CD8-positive, alpha-beta memory T cell (primary cell): ENCODE results near the gene NXPH3. TPM values are rescaled to one million over a fixed set of nuclear protein-coding genes. Genes with fewer than 3 reads are reported as not detected.

ENCODE experiments used
- CTCF ChIA-PET: fragments of 350-600 bp; sonication (Branson Sonifier 250); formaldehyde crosslinking; loops from one replicate; lab custom pipeline; 2021; ENCODE audit warnings: antibody characterized with exemption; lab: Charles Lee
- POLR2A ChIA-PET: fragments of 350-600 bp; sonication (Branson Sonifier 250); formaldehyde crosslinking; loops from one replicate; lab custom pipeline; 2021; ENCODE audit warnings: antibody characterized with exemption; lab: Charles Lee
- DNase-seq, 5 donors: peaks; one replicate each; pipeline versions ENCODE4 v3.0.0 to v3.0.0-alpha.2; 2020 to 2022; ENCODE audit warnings: mixed read lengths in 1 of 5
- H3K27ac ChIP-seq: one replicate; pipeline ENCODE4 v1.7.0; 2013; ENCODE audit warnings: low read depth, mild to moderate bottlenecking, low read length, moderate library complexity
- H3K27me3 ChIP-seq: 2 replicates; pipeline ENCODE4 v1.7.0; 2013; ENCODE audit warnings: low read length, mild to moderate bottlenecking; ENCODE audit not compliant: insufficient read depth, poor library complexity, severe bottlenecking
- H3K36me3 ChIP-seq: 2 replicates; pipeline ENCODE4 v1.7.0; 2013; ENCODE audit warnings: mild to moderate bottlenecking, low read length, moderate library complexity; ENCODE audit not compliant: insufficient read depth
- H3K4me1 ChIP-seq: 2 replicates; pipeline ENCODE4 v1.7.0; 2013; ENCODE audit warnings: mild to moderate bottlenecking, low read length, moderate library complexity; ENCODE audit not compliant: insufficient read depth
- H3K4me3 ChIP-seq: 2 replicates; pipeline ENCODE4 v1.7.0; 2013; ENCODE audit warnings: mild to moderate bottlenecking, low read length
- H3K9me3 ChIP-seq: 2 replicates; pipeline ENCODE4 v1.7.0; 2013; ENCODE audit warnings: mild to moderate bottlenecking, low read length
- H3K27ac Mint-ChIP-seq, 8 donors: one replicate each; pipeline ENCODE4 v1.8.0; 2020 to 2021; ENCODE audit warnings: mixed read lengths in 8 of 8, mild to moderate bottlenecking in 6 of 8, inconsistent platforms in 3 of 8, moderate library complexity in 3 of 8
- H3K27me3 Mint-ChIP-seq, 2 donors: one replicate each; pipeline ENCODE4 v1.8.0; 2020 to 2021; ENCODE audit warnings: mixed read lengths in 2 of 2, mild to moderate bottlenecking in 1 of 2, moderate library complexity in 1 of 2
- H3K36me3 Mint-ChIP-seq, 3 donors: one replicate each; pipeline ENCODE4 v1.8.0; 2020 to 2021; ENCODE audit warnings: mixed read lengths in 3 of 3, inconsistent platforms in 1 of 3, mild to moderate bottlenecking in 1 of 3
- H3K4me1 Mint-ChIP-seq, 3 donors: one replicate each; pipeline ENCODE4 v1.8.0; 2020 to 2021; ENCODE audit warnings: mixed read lengths in 3 of 3, inconsistent platforms in 1 of 3, mild to moderate bottlenecking in 1 of 3
- H3K4me3 Mint-ChIP-seq, 7 donors: one replicate each; pipeline ENCODE4 v1.8.0; 2020 to 2021; ENCODE audit warnings: mixed read lengths in 7 of 7, mild to moderate bottlenecking in 6 of 7, moderate library complexity in 4 of 7, inconsistent platforms in 2 of 7
- H3K9me3 Mint-ChIP-seq, 5 donors: one replicate each; pipeline ENCODE4 v1.8.0; 2020 to 2022; ENCODE audit warnings: mixed read lengths in 5 of 5, mild to moderate bottlenecking in 3 of 5, moderate library complexity in 2 of 5, inconsistent platforms in 1 of 5
- polyA plus RNA-seq: library from polyadenylated mRNA; unstranded; fragments of 300-500 nt; fragmentation: Illumina TruSeq; gene quantifications from one replicate; pipeline ENCODE4 v1.2.3, GENCODE V29; 2021
- total RNA-seq, 2 experiments: library from RNA; stranded (reverse); gene quantifications; one replicate each; pipeline ENCODE4 v1.2.3, GENCODE V29; 2021

The NXPH3 gene
- total and polyA plus RNA-seq, 3 experiments from 2014 or later = 0.31 to 0.44 TPM; not detected in 1

DNA sequence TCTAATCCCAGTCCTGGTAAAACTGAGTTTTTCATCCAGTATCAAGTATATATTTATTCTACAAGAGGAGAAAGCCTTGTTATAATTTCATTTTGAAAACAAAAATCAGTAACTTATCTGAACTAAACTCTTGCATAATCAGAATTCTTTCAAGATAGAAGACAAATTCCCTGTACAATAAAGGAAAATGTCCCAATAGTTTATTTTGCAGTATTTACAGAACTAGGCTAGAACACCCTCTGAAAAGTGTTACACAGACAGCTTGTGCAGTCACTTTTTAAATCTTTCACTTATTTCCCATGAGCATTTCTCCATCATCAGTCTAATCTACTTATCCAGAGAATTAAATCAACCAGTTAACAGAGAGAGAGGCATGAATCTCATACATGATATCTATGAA lies 53.8 kb downstream of the NXPH3 start:
- no peaks in the 10 kb centered on the region for H3K9me3 Mint-ChIP-seq
- peak overlapping the region in 3 of 8 donors; percentile 2 to 76 (median 14) for H3K27ac Mint-ChIP-seq
- H3K36me3 Mint-ChIP-seq = peaks cover 0 to 31% (median 2%) of the 10 kb centered on the region in 3 donors
- Histone ChIP-seq H3K9me3 (no peaks in the 10 kb centered on the region), H3K36me3 (peaks cover 9% of the 10 kb centered on the region), H3K4me1 (no peaks in the 10 kb centered on the region), H3K27ac (no peak overlapping the region), H3K27me3 (no peaks in the 10 kb centered on the region), H3K4me3 (no peak overlapping the region)
- ChIA-PET POLR2A (no interaction called here), CTCF (interaction anchor here (1.2 kb wide), 1 partner anchor 10 kb away, joined by 3 read pairs; no protein-coding TSS in a partner anchor)
- DNase-seq = no peak
- H3K4me3 Mint-ChIP-seq = no peak overlapping the region
- peaks cover 33 to 59% (median 57%) of the 10 kb centered on the region in 3 donors for H3K4me1 Mint-ChIP-seq
- no peaks in the 10 kb centered on the region for H3K27me3 Mint-ChIP-seq

DNA sequence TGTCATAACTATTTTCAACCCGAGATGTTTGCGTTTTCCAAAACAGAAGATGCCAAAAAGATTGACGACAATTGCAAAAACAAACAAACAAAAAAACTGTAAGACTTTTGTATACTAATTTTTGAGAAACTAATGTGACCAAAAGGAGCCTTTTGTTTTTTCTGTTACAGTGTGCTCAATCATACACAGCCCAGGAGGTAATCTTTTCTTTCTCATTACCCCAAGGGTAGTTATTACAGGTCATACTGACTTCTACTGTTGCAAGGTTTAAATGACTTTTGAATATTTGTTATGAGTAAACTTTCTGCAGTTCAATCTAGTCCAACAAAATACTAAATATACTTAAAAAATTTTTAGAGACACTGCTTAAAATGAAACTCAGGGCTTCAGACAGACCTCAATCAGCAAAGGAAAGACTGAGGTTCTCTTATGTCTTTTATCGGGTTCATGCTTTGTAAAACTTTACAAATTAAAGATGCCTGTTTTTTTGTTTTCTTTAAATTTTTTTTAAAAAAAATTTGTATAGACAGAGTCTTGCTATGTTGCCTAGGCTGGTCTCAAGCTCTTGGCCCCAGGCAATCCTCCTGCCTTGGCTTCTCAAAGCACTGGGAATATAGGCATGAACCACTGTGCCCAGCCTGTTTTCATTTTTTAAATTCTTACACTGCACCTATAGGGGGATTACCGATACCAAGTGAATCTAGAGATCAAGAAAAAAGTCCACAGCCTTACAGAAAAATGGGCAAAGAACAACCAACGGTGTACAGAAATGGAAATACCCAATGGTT lies 54.6 kb downstream of the NXPH3 start:
- Mint-ChIP-seq H3K27ac (peak overlapping the region in 5 of 8 donors; percentile 22 to 76 (median 48)), H3K4me3 (no peak overlapping the region)
- CTCF ChIA-PET = interaction anchor here (1.2 kb wide), 1 partner anchor 11 kb away, joined by 3 read pairs; no protein-coding TSS in a partner anchor

DNA sequence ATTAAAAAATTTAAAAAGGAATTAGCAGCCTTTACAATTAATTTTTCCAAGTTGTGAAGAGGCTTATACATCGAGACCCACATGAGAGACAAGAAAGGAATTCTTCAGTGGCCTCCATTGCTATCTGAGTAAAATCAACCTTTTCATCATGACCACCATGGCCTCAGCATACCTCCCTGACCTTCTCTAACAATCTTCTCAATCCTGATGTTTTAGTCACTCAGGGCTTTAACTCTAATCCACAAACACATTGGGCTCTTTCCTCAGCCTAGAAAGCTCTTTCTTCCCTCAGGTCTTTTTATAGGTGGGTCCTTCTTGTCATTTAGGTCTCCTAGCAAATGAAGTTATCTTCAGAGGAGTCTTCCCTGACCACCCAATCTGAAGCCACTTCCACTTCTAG lies 55.8 kb downstream of the NXPH3 start:
- peaks cover 39 to 72% (median 71%) of the 10 kb centered on the region in 3 donors for H3K4me1 Mint-ChIP-seq
- no peaks in the 10 kb centered on the region for H3K9me3 Mint-ChIP-seq
- no peaks in the 10 kb centered on the region for H3K27me3 Mint-ChIP-seq
- Histone ChIP-seq H3K4me3 (no peak overlapping the region), H3K27me3 (no peaks in the 10 kb centered on the region), H3K27ac (no peak overlapping the region), H3K9me3 (no peaks in the 10 kb centered on the region), H3K36me3 (peaks cover 9% of the 10 kb centered on the region), H3K4me1 (peaks cover 4% of the 10 kb centered on the region)
- peak overlapping the region in 1 of 8 donors; percentile 9 for H3K27ac Mint-ChIP-seq
- POLR2A ChIA-PET = no interaction called here
- CTCF ChIA-PET = no interaction called here
- DNase-seq = no peak
- no peak overlapping the region for H3K4me3 Mint-ChIP-seq
- peaks cover 0 to 34% (median 3%) of the 10 kb centered on the region in 3 donors for H3K36me3 Mint-ChIP-seq

More for the DNA sequence above, 54.6 kb downstream of the NXPH3 start:
- H3K27ac ChIP-seq = no peak overlapping the region
- H3K27me3 Mint-ChIP-seq = no peaks in the 10 kb centered on the region
- no peaks in the 10 kb centered on the region for H3K9me3 Mint-ChIP-seq
- H3K4me1 Mint-ChIP-seq = peaks cover 39 to 68% (median 66%) of the 10 kb centered on the region in 3 donors
- peaks cover 9% of the 10 kb centered on the region for H3K36me3 ChIP-seq
- H3K4me1 ChIP-seq = peaks cover 4% of the 10 kb centered on the region
- no peaks in the 10 kb centered on the region for H3K9me3 ChIP-seq
- POLR2A ChIA-PET = no interaction called here
- no peaks in the 10 kb centered on the region for H3K27me3 ChIP-seq
- no peak for DNase-seq
- no peak overlapping the region for H3K4me3 ChIP-seq
- H3K36me3 Mint-ChIP-seq = peaks cover 0 to 35% (median 3%) of the 10 kb centered on the region in 3 donors

Other genes with a start within 250 kb of the NXPH3 start
- 10 to 100 TPM; 11.5 to 11.9 TPM for gene ZNF652, start 213.6 kb upstream of the NXPH3 start, total RNA-seq
- gene ZNF652, start 213.6 kb upstream of the NXPH3 start, polyA plus RNA-seq = 27.7 TPM
- 100 to 1,000 TPM; 440 to 450 TPM for gene PHB1, start 161.0 kb upstream of the NXPH3 start, total RNA-seq
- gene PHB1, start 161.0 kb upstream of the NXPH3 start, polyA plus RNA-seq = 164 TPM
- gene NGFR, start 80.6 kb upstream of the NXPH3 start, total RNA-seq = under 1 TPM; 0.07 to 0.15 TPM
- gene NGFR, start 80.6 kb upstream of the NXPH3 start, polyA plus RNA-seq = 0.37 TPM
- gene SPOP, start 102.2 kb downstream of the NXPH3 start, total RNA-seq = 10 to 100 TPM; 74.8 to 75.1 TPM
- gene SPOP, start 102.2 kb downstream of the NXPH3 start, polyA plus RNA-seq = 101 TPM
- gene SLC35B1, start 132.1 kb downstream of the NXPH3 start, total RNA-seq = 10 to 100 TPM; 82.8 to 88.9 TPM
- 34.6 TPM for gene SLC35B1, start 132.1 kb downstream of the NXPH3 start, polyA plus RNA-seq
- 10 to 100 TPM; 21.8 to 24.8 TPM for gene FAM117A, start 188.3 kb downstream of the NXPH3 start, total RNA-seq
- gene FAM117A, start 188.3 kb downstream of the NXPH3 start, polyA plus RNA-seq = 85.0 TPM
- 10 to 100 TPM; 66.1 to 75.8 TPM for gene KAT7, start 212.8 kb downstream of the NXPH3 start, total RNA-seq
- gene KAT7, start 212.8 kb downstream of the NXPH3 start, polyA plus RNA-seq = 58.1 TPM